Osteoblast (primary cell): ENCODE data around the gene VAV3. TPM values are rescaled to one million over a fixed set of nuclear protein-coding genes. Genes with fewer than 3 reads are reported as not detected.
"Not testable (repeated sequence)": the region's sequence is repeated elsewhere in the genome, so short reads cannot be mapped to it uniquely, and the experiment has no call there.

ENCODE experiments used
- DNase-seq: peaks from one replicate; pipeline ENCODE4 v3.0.0; 2011; ENCODE audit warnings: low spot score, mixed read lengths; ENCODE audit not compliant: insufficient read length; ENCODE audit errors: missing footprints
- H2AFZ ChIP-seq: 2 replicates; pipeline ENCODE4 v1.6.0; 2011; ENCODE audit warnings: mild to moderate bottlenecking, low read length
- H3K27ac ChIP-seq: 2 replicates; pipeline ENCODE4 v1.5.1; 2011; ENCODE audit warnings: mild to moderate bottlenecking, low read depth, low read length, moderate library complexity
- H3K27me3 ChIP-seq: 2 replicates; pipeline ENCODE4 v1.6.0; 2012; ENCODE audit warnings: mild to moderate bottlenecking, control low read depth, inconsistent platforms, low read length, moderate library complexity; ENCODE audit not compliant: insufficient read depth
- H3K36me3 ChIP-seq: 2 replicates; pipeline ENCODE4 v1.5.1; 2011; ENCODE audit warnings: mild to moderate bottlenecking, low read length, control low read depth, moderate library complexity; ENCODE audit not compliant: insufficient read depth
- H3K4me1 ChIP-seq: 2 replicates; pipeline ENCODE4 v1.5.1; 2011; ENCODE audit warnings: mild to moderate bottlenecking, low read length, control low read depth, moderate library complexity; ENCODE audit not compliant: insufficient read depth
- H3K4me2 ChIP-seq: 2 replicates; pipeline ENCODE4 v1.6.0; 2011; ENCODE audit warnings: mild to moderate bottlenecking, low read length; ENCODE audit not compliant: insufficient read depth
- H3K4me3 ChIP-seq: fragments of 200-600 bp; sonication (generic); 3 replicates; pipeline ENCODE4 v1.5.1; 2012; ENCODE audit warnings: mild to moderate bottlenecking, low read length, inconsistent platforms; ENCODE audit not compliant: insufficient read depth
- H3K79me2 ChIP-seq: 2 replicates; pipeline ENCODE4 v1.6.0; 2012; ENCODE audit warnings: mild to moderate bottlenecking, low read length, control low read depth, inconsistent platforms; ENCODE audit not compliant: insufficient read depth
- H3K9me3 ChIP-seq: 2 replicates; pipeline ENCODE4 v1.5.1; 2011; ENCODE audit warnings: low read depth, low read length, control low read depth
- H4K20me1 ChIP-seq: 2 replicates; pipeline ENCODE4 v1.6.0; 2012; ENCODE audit warnings: mild to moderate bottlenecking, low read length, control low read depth; ENCODE audit not compliant: insufficient read depth
- CTCF ChIP-seq: IDR thresholded peaks from 2 replicates; pipeline ENCODE4 v1.5.1; 2011; ENCODE audit warnings: mild to moderate bottlenecking, low read depth, low read length, moderate library complexity; ENCODE audit errors: extremely low read depth
- total RNA-seq: library from RNA; depleted of rRNA; stranded (reverse); fragments of >200 nt; gene quantifications from 2 replicates; pipeline ENCODE4 v1.2.3, GENCODE V29; 2012

Gene VAV3
- total RNA-seq, 1 donor = 0.72 TPM

- Histone ChIP-seq H3K4me1 (no peaks in the 10 kb centered on the region), H3K36me3 (no peaks in the 10 kb centered on the region), H3K79me2 (no peaks in the 10 kb centered on the region), H3K27ac (no peak overlapping the region), H3K27me3 (no peaks in the 10 kb centered on the region), H3K4me2 (no peak overlapping the region), H3K9me3 (no peaks in the 10 kb centered on the region), H3K4me3 (no peak overlapping the region), H4K20me1 (no peaks in the 10 kb centered on the region), H2AFZ (no peak overlapping the region)
- DNase-seq = no peak
- TF ChIP-seq CTCF = no peak
These were observed 68.6 kb downstream of the VAV3 start for GRCh38 chr1:107896401-107896800.

- no peaks in the 10 kb centered on the region for H3K9me3 ChIP-seq
- no peak for DNase-seq
These were observed 69.4 kb downstream of the VAV3 start for GRCh38 chr1:107895403-107896191.

GRCh38 chr1:107894605-107895004, 70.4 kb downstream of the VAV3 start:
- Histone ChIP-seq H3K4me2 (no peak overlapping the region), H4K20me1 (no peaks in the 10 kb centered on the region), H3K27me3 (no peaks in the 10 kb centered on the region), H3K79me2 (no peaks in the 10 kb centered on the region), H3K27ac (no peak overlapping the region), H3K9me3 (no peaks in the 10 kb centered on the region), H3K4me1 (no peaks in the 10 kb centered on the region), H3K4me3 (no peak overlapping the region), H3K36me3 (no peaks in the 10 kb centered on the region), H2AFZ (no peak overlapping the region)
- no peak for DNase-seq
- no peak for TF ChIP-seq CTCF

More at GRCh38 chr1:107895403-107896191, 69.4 kb downstream of the VAV3 start:
- H3K36me3 ChIP-seq = no peaks in the 10 kb centered on the region
- no peaks in the 10 kb centered on the region for H3K79me2 ChIP-seq
- no peaks in the 10 kb centered on the region for H3K4me1 ChIP-seq
- TF ChIP-seq CTCF = no peak
- H3K4me3 ChIP-seq = no peak overlapping the region
- no peaks in the 10 kb centered on the region for H4K20me1 ChIP-seq
- H2AFZ ChIP-seq = no peak overlapping the region
- no peaks in the 10 kb centered on the region for H3K27me3 ChIP-seq
- no peak overlapping the region for H3K27ac ChIP-seq
- no peak overlapping the region for H3K4me2 ChIP-seq

- not testable (repeated sequence) for H3K4me1 ChIP-seq, H3K4me3 ChIP-seq, H4K20me1 ChIP-seq, DNase-seq, H2AFZ ChIP-seq, H3K27me3 ChIP-seq, H3K4me2 ChIP-seq, H3K79me2 ChIP-seq, H3K27ac ChIP-seq, H3K9me3 ChIP-seq, H3K36me3 ChIP-seq
These were observed 71.6 kb downstream of the VAV3 start for GRCh38 chr1:107893350-107893749.
